GM18502 (cell line): Measurements from ENCODE around the gene DDT.
"Not testable (repeated sequence)": the region's sequence is repeated elsewhere in the genome, so short reads cannot be mapped to it uniquely, and the experiment has no call there.

ENCODE experiments used
- ATAC-seq: cut with Tn5 transposase; IDR thresholded peaks from one replicate; pipeline ENCODE4 v1.9.1; 2021; ENCODE audit warnings: mild to moderate bottlenecking; ENCODE audit not compliant: unreplicated experiment, poor library complexity

DDT gene

GRCh38 chr22:23993080-23993479, 18.8 kb upstream of the DDT start:
- not testable (repeated sequence) for ATAC-seq

GRCh38 chr22:23989583-23990244, 15.5 kb upstream of the DDT start:
- not testable (repeated sequence) for ATAC-seq

- not testable (repeated sequence) for ATAC-seq
Measured at GRCh38 chr22:23986538-23987178, 12.4 kb upstream of the DDT start.

- not testable (repeated sequence) for ATAC-seq
Measured at GRCh38 chr22:23986089-23986488, 11.8 kb upstream of the DDT start.

GRCh38 chr22:23984430-23984829, 10.2 kb upstream of the DDT start:
- ATAC-seq = no peak

GRCh38 chr22:23980567-23980966, 6.3 kb upstream of the DDT start:
- ATAC-seq = not testable (repeated sequence)

GRCh38 chr22:23979557-23980240, 5.5 kb upstream of the DDT start, which contains the start of gene GSTT2:
GSTT2 (plus strand) TSS chr22:23980134.
- not testable (repeated sequence) for ATAC-seq

GRCh38 chr22:23977304-23977703, 3.1 kb upstream of the DDT start:
- not testable (repeated sequence) for ATAC-seq

- ATAC-seq = peak; percentile 33
Measured at GRCh38 chr22:23974836-23975352, 653 bp upstream of the DDT start.

- ATAC-seq = not testable (repeated sequence)
Measured at GRCh38 chr22:23971927-23972326, 2.3 kb downstream of the DDT start.

GRCh38 chr22:23970816-23971486, 3.3 kb downstream of the DDT start:
- ATAC-seq = no peak

GRCh38 chr22:23970201-23970641, 4.0 kb downstream of the DDT start:
- ATAC-seq = no peak

- ATAC-seq = no peak
Measured at GRCh38 chr22:23969071-23969470, 5.2 kb downstream of the DDT start.

GRCh38 chr22:23966568-23966967, 7.7 kb downstream of the DDT start, which contains the start of gene DDTL:
DDTL (plus strand) TSS chr22:23966888; CDS start chr22:23966915, 27 bp downstream.
- peak; percentile 88 for ATAC-seq

GRCh38 chr22:23966094-23966493, 8.1 kb downstream of the DDT start:
- peak; percentile 35 for ATAC-seq

- not testable (repeated sequence) for ATAC-seq
Measured at GRCh38 chr22:23961084-23961771, 13.0 kb downstream of the DDT start, which contains the start of gene GSTT2B. GSTT2B (minus strand) TSS chr22:23961195; CDS start chr22:23961131, 64 bp downstream.

- ATAC-seq = not testable (repeated sequence)
Measured at GRCh38 chr22:23956301-23956900, 17.8 kb downstream of the DDT start.

- ATAC-seq = not testable (repeated sequence)
Measured at GRCh38 chr22:23955886-23956285, 18.4 kb downstream of the DDT start.

GRCh38 chr22:23954991-23955305, 19.3 kb downstream of the DDT start:
- not testable (repeated sequence) for ATAC-seq
